K562 (cell line): Measurements from ENCODE around the gene XKR7. TPM values are rescaled to one million over a fixed set of nuclear protein-coding genes. Genes with fewer than 3 reads are reported as not detected.

Source experiments
- ATAC-seq: fragments of 200-7000 bp; cut with Tn5 transposase; 3 replicates; pipeline ENCODE4 v1.9.1; 2020; ENCODE audit warnings: moderate library complexity
- BruUV-seq: library from RNA; stranded (reverse); fragments of 400-500 nt; replicated peaks from 2 replicates; lab custom pipeline; 2021; lab: Mats Ljungman, UMichigan
- CTCF ChIA-PET: fragments of 300-600 bp; formaldehyde crosslinking; extraction: SDS; loops from one replicate; lab custom pipeline; 2021; ENCODE audit warnings: low intra/inter-chr PET ratio; lab: Yijun Ruan, JAX
- POLR2A ChIA-PET: fragments of 300-600, 350-650 bp; sonication (Branson Sonifier 250); formaldehyde crosslinking; extraction: SDS; loops from one replicate; lab custom pipeline; 2021; ENCODE audit warnings: antibody characterized with exemption, inconsistent platforms; lab: Yijun Ruan, JAX
- DNase-seq, 4 experiments: peaks; one replicate each; pipeline versions ENCODE4 v3.0.0 to v3.0.0-alpha.2; 2011 to 2018; ENCODE audit warnings: low spot score in 3 of 4, mixed read lengths in 3 of 4; ENCODE audit errors: extremely low read depth in 1 of 4
- FAIRE-seq: peaks from 2 replicates; lab custom pipeline; 2011; peaks lifted over from hg19 to GRCh38; lab: Jason Lieb, UNC
- H2AFZ ChIP-seq: 2 replicates; pipeline ENCODE4 v1.6.0; 2011; ENCODE audit warnings: low read depth, low read length, control low read depth, inconsistent platforms
- H3K27ac ChIP-seq: fragments of 200-600 bp; 3 replicates; pipeline ENCODE4 v1.8.0; 2011; ENCODE audit warnings: low read depth, mild to moderate bottlenecking, control low read depth, inconsistent platforms, low read length, moderate library complexity, mixed read lengths; ENCODE audit errors: extremely low read depth
- H3K27me3 ChIP-seq, 2 experiments: fragments of 300-600 bp in 1 of 2; 2 replicates in 1 of 2; 3 replicates in 1 of 2; pipeline versions ENCODE4 v1.6.0 to v1.8.0; 2011; ENCODE audit warnings: inconsistent platforms in 2 of 2, low read length in 2 of 2, mild to moderate bottlenecking in 1 of 2, mixed read lengths in 1 of 2, moderate library complexity in 1 of 2; ENCODE audit not compliant: control insufficient read depth in 2 of 2, insufficient read depth in 2 of 2
- H3K36me3 ChIP-seq: fragments of 300-600 bp; 3 replicates; pipeline ENCODE4 v1.8.0; 2011; ENCODE audit warnings: mild to moderate bottlenecking, low read length, inconsistent platforms; ENCODE audit not compliant: control insufficient read depth, insufficient read depth
- H3K4me1 ChIP-seq, 2 experiments: fragments of 200-600 bp in 1 of 2; replicated peaks in 1 of 2; 2 replicates in 1 of 2; 3 replicates in 1 of 2; pipeline versions ENCODE4 v1.5.1 to v1.8.0; 2011; ENCODE audit warnings: inconsistent platforms in 2 of 2, low read length in 2 of 2, mild to moderate bottlenecking in 1 of 2, mixed read lengths in 1 of 2, moderate library complexity in 1 of 2; ENCODE audit not compliant: control insufficient read depth in 2 of 2, insufficient read depth in 2 of 2
- H3K4me2 ChIP-seq: 2 replicates; pipeline ENCODE4 v1.6.1; 2011; ENCODE audit warnings: low read length, control low read depth, inconsistent platforms, mixed read lengths; ENCODE audit not compliant: insufficient read depth
- H3K4me3 ChIP-seq: fragments of 200-600 bp; sonication (generic), shearing (Covaris generic); 2 replicates; pipeline ENCODE4 v1.5.1; 2016; ENCODE audit warnings: control low read depth, inconsistent platforms
- H3K79me2 ChIP-seq: fragments of 200-600 bp; 3 replicates; pipeline ENCODE4 v1.8.0; 2011; ENCODE audit warnings: low read length, inconsistent platforms; ENCODE audit not compliant: control insufficient read depth, insufficient read depth
- H3K9ac ChIP-seq, 2 experiments: 2 replicates each; pipeline versions ENCODE4 v1.6.0 to v1.6.1; 2011; ENCODE audit warnings: low read depth in 2 of 2, low read length in 2 of 2, control low read depth in 1 of 2, inconsistent platforms in 1 of 2, mild to moderate bottlenecking in 1 of 2, mixed read lengths in 1 of 2; ENCODE audit not compliant: insufficient read depth in 1 of 2
- H3K9me1 ChIP-seq: one replicate; pipeline ENCODE4 v1.6.0; 2011; ENCODE audit warnings: inconsistent platforms, mild to moderate bottlenecking, low read length, moderate library complexity; ENCODE audit not compliant: control insufficient read depth, insufficient read depth
- H3K9me3 ChIP-seq: replicated peaks from 2 replicates; pipeline ENCODE4 v1.5.1; 2011; ENCODE audit warnings: low read depth, low read length, inconsistent platforms; ENCODE audit not compliant: control insufficient read depth, insufficient read depth
- H4K20me1 ChIP-seq: replicated peaks from 2 replicates; pipeline ENCODE4 v1.6.1; 2011; ENCODE audit warnings: low read length, inconsistent platforms, mixed read lengths; ENCODE audit not compliant: control insufficient read depth, insufficient read depth
- CCNT2 ChIP-seq: IDR thresholded peaks from 2 replicates; pipeline ENCODE4 v1.6.1; 2011; ENCODE audit warnings: borderline replicate concordance, low read depth, mild to moderate bottlenecking, moderate library complexity, mixed read lengths, low read length; ENCODE audit not compliant: insufficient read length; ENCODE audit errors: extremely low read depth
- CEBPB ChIP-seq: fragments of 450-650 bp; IDR thresholded peaks from 2 replicates; pipeline ENCODE4 v1.6.1; 2016; ENCODE audit warnings: missing genetic modification characterization, missing compliant biosample characterization
- EP400 ChIP-seq: fragments of 450-650 bp; IDR thresholded peaks from 2 replicates; pipeline ENCODE4 v1.6.1; 2017; ENCODE audit warnings: antibody characterized with exemption, mild to moderate bottlenecking, moderate library complexity
- IFI16 ChIP-seq: fragments of 250-450 bp; sonication (Bioruptor Pico); IDR thresholded peaks from 2 replicates; pipeline ENCODE4 v2.1.2; 2022; ENCODE audit warnings: mild to moderate bottlenecking, inconsistent platforms
- MED1 ChIP-seq: sonication (generic); formaldehyde crosslinking; IDR thresholded peaks from 2 replicates; pipeline ENCODE4 v1.8.1; 2023; ENCODE audit warnings: missing genetic modification reagents, borderline replicate concordance
- NCOA2 ChIP-seq, 2 experiments: fragments of 450-650 bp; IDR thresholded peaks; 2 replicates each; pipeline ENCODE4 v1.6.1; 2018; ENCODE audit warnings: mild to moderate bottlenecking in 2 of 2, moderate library complexity in 1 of 2; ENCODE audit not compliant: partially characterized antibody in 2 of 2
- SNIP1 ChIP-seq: fragments of 450-650 bp; IDR thresholded peaks from 2 replicates; pipeline ENCODE4 v1.7.1; 2017; ENCODE audit warnings: low read depth, mild to moderate bottlenecking
- TCF7L2 ChIP-seq: fragments of 150-350 bp; IDR thresholded peaks from 2 replicates; pipeline ENCODE4 v1.6.1; 2016; ENCODE audit warnings: low read depth, mild to moderate bottlenecking, low read length, moderate library complexity
- ZBTB12 ChIP-seq: fragments of 250-450 bp; sonication (Bioruptor Pico); IDR thresholded peaks from 2 replicates; pipeline ENCODE4 v1.4.0; 2020
- ZNF584 ChIP-seq: fragments of 200-800 bp; sonication (Bioruptor generic); IDR thresholded peaks from 2 replicates; pipeline ENCODE4 v1.6.1; 2016; ENCODE audit warnings: low read depth, mild to moderate bottlenecking, missing genetic modification characterization, missing compliant biosample characterization
- WGBS: fragments of 100-300 bp; shearing (Covaris generic); methylation state at CpG from one replicate; pipeline ENCODE4 v1.1.6; 2016; ENCODE audit warnings: low coverage, mixed read lengths; ENCODE audit not compliant: insufficient coverage; ENCODE audit errors: missing lambda C conversion rate; 5-methylcytosine and 5-hydroxymethylcytosine counted together
- in situ Hi-C: fragments of 300-500 bp; cut with MboI; formaldehyde crosslinking; loops from 4 replicates; pipeline ENCODE4 v1.15.0; 2018; ENCODE audit warnings: inconsistent platforms, mixed read lengths
- intact Hi-C: fragments of 100-400 bp; cut with micrococcal nuclease; formaldehyde crosslinking; loops from 2 replicates; pipeline ENCODE4 v1.14.2; 2022
- polyA plus RNA-seq, 8 experiments: library from polyadenylated mRNA; depleted of rRNA in 4 of 8; stranded (reverse) in 5 of 8; unstranded in 3 of 8; fragments of >200 nt; fragmentation: Nextera tagmentation in 2 of 8; fragmentation: Illumina TruSeq in 1 of 8; extraction: Ambion mirVana in 2 of 8; extraction: Trizol in 1 of 8; gene quantifications; 2 replicates each; pipeline versions ENCODE4 v1.2.1 to v1.2.3, GENCODE V29; 2011 to 2014; ENCODE audit warnings: inconsistent platforms in 1 of 8, missing spikeins in 1 of 8
- total RNA-seq, 7 experiments: library from RNA; depleted of rRNA in 6 of 7; stranded (reverse); fragments of >200 nt in 6 of 7; fragmentation: Illumina TruSeq in 2 of 7; extraction: Trizol in 2 of 7; gene quantifications; 2 replicates each; pipeline versions ENCODE4 v1.2.1 to v1.2.3, GENCODE V29; 2011 to 2021; ENCODE audit warnings: low replicate concordance in 1 of 7

XKR7 gene
- total and polyA plus RNA-seq, 9 of the 15 experiments (the other 6 are each of a cell fraction or from before 2014, with no cell fraction given), result 0.02 TPM; not detected in 8

- DNase-seq, result no peak
- CTCF ChIA-PET, result no interaction called here
These were observed 21.2 kb downstream of the XKR7 start for GRCh38 chr20:31989030-31989645.

More at GRCh38 chr20:31989030-31989645, 21.2 kb downstream of the XKR7 start:
- no peak overlapping the region for H3K4me3 ChIP-seq
- no peaks in the 10 kb centered on the region; a peak in 1 of 5 replicates for H3K4me1 ChIP-seq
- no peak overlapping the region for H3K4me2 ChIP-seq
- in situ Hi-C loops, result no loop called here
- H3K9me3 ChIP-seq, result no peaks in the 10 kb centered on the region
- TF ChIP-seq IFI16 (CRISPR knock-in tag) (no peak), EP400 (no peak), NCOA2 (IDR thresholded peaks at IDR 0.05; ENCODE audit: partially characterized antibody in 2 of 2) (no peak), ZBTB12 (no peak), CEBPB (tag) (no peak), TCF7L2 (no peak), ZNF584 (CRISPR knock-in tag) (no peak), SNIP1 (no peak), MED1 (CRISPR knock-in tag) (no peak), CCNT2 (no peak)
- TF ChIP-seq, all 486 proteins: peak for 0
- Histone ChIP-seq H2AFZ (no peak overlapping the region), H3K27me3 (peaks cover 2 to 37% of the 10 kb centered on the region in 2 experiments; a peak in 3 of 5 replicates), H3K9me1 (no peaks in the 10 kb centered on the region), H3K36me3 (no peaks in the 10 kb centered on the region), H3K9ac (no peak overlapping the region), H3K27ac (no peak overlapping the region), H4K20me1 (no peaks in the 10 kb centered on the region; the same call in none of the 2 replicates), H3K79me2 (no peaks in the 10 kb centered on the region)
- 6% methylated on average over 8 of the region's 8 CpGs for WGBS
- FAIRE-seq, result no peak
- ATAC-seq, result no peak
- no TSS peak for BruUV-seq
- intact Hi-C loops, result no loop called here
- POLR2A ChIA-PET, result no interaction called here
